CD4-positive, alpha-beta T cell (primary cell): ENCODE data around the gene MFAP5. TPM values are rescaled to one million over a fixed set of nuclear protein-coding genes. Genes with fewer than 3 reads are reported as not detected.
"Not testable (repeated sequence)": the region's sequence is repeated elsewhere in the genome, so short reads cannot be mapped to it uniquely, and the experiment has no call there.

ENCODE experiments used
- ATAC-seq: fragments of 200-7000 bp; cut with Tn5 transposase; one replicate; pipeline ENCODE4 v1.10.0; 2022; ENCODE audit warnings: mild to moderate bottlenecking; ENCODE audit not compliant: poor library complexity
- CTCF ChIA-PET: fragments of 350-600 bp; sonication (Branson Sonifier 250); formaldehyde crosslinking; loops from one replicate; lab custom pipeline; 2021; ENCODE audit warnings: antibody characterized with exemption, inconsistent platforms; lab: Charles Lee
- POLR2A ChIA-PET: fragments of 350-600 bp; sonication (Branson Sonifier 250); formaldehyde crosslinking; loops from one replicate; lab custom pipeline; 2021; ENCODE audit warnings: antibody characterized with exemption, inconsistent platforms; lab: Charles Lee
- DNase-seq, 14 experiments: peaks; one replicate each; pipeline ENCODE4 v3.0.0-alpha.2; 2013 to 2020; ENCODE audit warnings: mixed read lengths in 2 of 14
- H3K27ac ChIP-seq, 2 donors: one replicate each; pipeline versions ENCODE4 v1.5.1 to v1.7.0; 2013; ENCODE audit warnings: low read length in 2 of 2, low read depth in 1 of 2, mild to moderate bottlenecking in 1 of 2
- H3K27me3 ChIP-seq, 2 experiments: 1 replicate in 1 of 2; 2 replicates in 1 of 2; pipeline versions ENCODE4 v1.6.1 to v1.7.0; 2013; ENCODE audit warnings: low read length in 2 of 2, control low read depth in 1 of 2, mild to moderate bottlenecking in 1 of 2, moderate library complexity in 1 of 2; ENCODE audit not compliant: insufficient read depth in 2 of 2, control insufficient read depth in 1 of 2
- H3K36me3 ChIP-seq: one replicate; pipeline ENCODE4 v1.6.1; 2013; ENCODE audit warnings: low read length, control low read depth; ENCODE audit not compliant: insufficient read depth
- H3K4me1 ChIP-seq: one replicate; pipeline ENCODE4 v1.6.1; 2013; ENCODE audit warnings: low read length, control low read depth; ENCODE audit not compliant: insufficient read depth
- H3K4me3 ChIP-seq: one replicate; pipeline ENCODE4 v1.5.1; 2013; ENCODE audit warnings: mild to moderate bottlenecking, low read length, moderate library complexity
- H3K9me3 ChIP-seq, 2 experiments: 1 replicate in 1 of 2; 2 replicates in 1 of 2; pipeline versions ENCODE4 v1.6.1 to v1.7.0; 2013; ENCODE audit warnings: low read length in 2 of 2, mild to moderate bottlenecking in 2 of 2, control low read depth in 1 of 2, moderate library complexity in 1 of 2; ENCODE audit not compliant: control insufficient read depth in 1 of 2, insufficient read depth in 1 of 2
- H3K27ac Mint-ChIP-seq: one replicate; pipeline ENCODE4 v1.8.0; 2020; ENCODE audit warnings: mixed read lengths
- H3K27me3 Mint-ChIP-seq: one replicate; pipeline ENCODE4 v1.8.0; 2021; ENCODE audit warnings: mixed read lengths
- H3K36me3 Mint-ChIP-seq: one replicate; pipeline ENCODE4 v1.8.0; 2021; ENCODE audit warnings: low read depth, mixed read lengths
- H3K4me1 Mint-ChIP-seq: one replicate; pipeline ENCODE4 v1.8.0; 2021; ENCODE audit warnings: low read depth, mixed read lengths
- H3K4me3 Mint-ChIP-seq: one replicate; pipeline ENCODE4 v1.8.0; 2020; ENCODE audit warnings: mild to moderate bottlenecking, mixed read lengths
- H3K9me3 Mint-ChIP-seq: one replicate; pipeline ENCODE4 v1.8.0; 2020; ENCODE audit warnings: mixed read lengths
- CTCF ChIP-seq: fragments of 200-600 bp; IDR thresholded peaks from one replicate; pipeline ENCODE4 v1.8.0; 2022; ENCODE audit warnings: antibody characterized with exemption, mild to moderate bottlenecking
- intact Hi-C, 2 experiments: fragments of 100-400 bp; cut with DNase I in 1 of 2; cut with micrococcal nuclease in 1 of 2; formaldehyde crosslinking; loops; one replicate each; pipeline versions ENCODE4 v1.15.1 to v1.9.0; 2023 to 2025; cut with DNase I, micrococcal nuclease
- total RNA-seq, 174 experiments: library from RNA in 2 of 174; stranded (reverse) in 2 of 174; gene quantifications; one replicate each; pipeline ENCODE4 v1.2.3 and lab custom pipeline; 2021 to 2026

MFAP5 gene
- total RNA-seq, 2 experiments from 2014 or later: not detected

- no peak overlapping the region for H3K27ac Mint-ChIP-seq
- intact Hi-C loops: no loop called here
- Histone ChIP-seq H3K36me3 (no peaks in the 10 kb centered on the region), H3K9me3 (peaks cover 0 to 8% of the 10 kb centered on the region in 2 experiments), H3K27me3 (no peaks in the 10 kb centered on the region), H3K4me3 (no peak overlapping the region), H3K4me1 (no peaks in the 10 kb centered on the region), H3K27ac (no peak overlapping the region)
- no peaks in the 10 kb centered on the region for H3K27me3 Mint-ChIP-seq
- H3K4me3 Mint-ChIP-seq: no peak overlapping the region
- no peaks in the 10 kb centered on the region for H3K4me1 Mint-ChIP-seq
- H3K9me3 Mint-ChIP-seq: no peaks in the 10 kb centered on the region
- DNase-seq (no peak), ATAC-seq (no peak)
- no peaks in the 10 kb centered on the region for H3K36me3 Mint-ChIP-seq
- ChIA-PET CTCF (interaction anchor here (0.6 kb wide), 1 partner anchor 19 kb away, joined by 3 read pairs; no protein-coding TSS in a partner anchor), POLR2A (no interaction called here)
- no peak for TF ChIP-seq CTCF
Observed at GRCh38 chr12:8637666-8638065, 25.0 kb downstream of the MFAP5 start.

- Histone ChIP-seq H3K27me3 (no peaks in the 10 kb centered on the region), H3K27ac (no peak overlapping the region), H3K4me1 (no peaks in the 10 kb centered on the region), H3K4me3 (no peak overlapping the region), H3K9me3 (peaks cover 0 to 8% of the 10 kb centered on the region in 2 experiments), H3K36me3 (no peaks in the 10 kb centered on the region)
- no peaks in the 10 kb centered on the region for H3K4me1 Mint-ChIP-seq
- H3K9me3 Mint-ChIP-seq: no peaks in the 10 kb centered on the region
- H3K27me3 Mint-ChIP-seq: no peaks in the 10 kb centered on the region
- DNase-seq (no peak), ATAC-seq (no peak)
- intact Hi-C loops: no loop called here
- H3K4me3 Mint-ChIP-seq: no peak overlapping the region
- ChIA-PET CTCF (no interaction called here), POLR2A (no interaction called here)
- no peak overlapping the region for H3K27ac Mint-ChIP-seq
- no peak for TF ChIP-seq CTCF
- H3K36me3 Mint-ChIP-seq: no peaks in the 10 kb centered on the region
Observed at GRCh38 chr12:8637244-8637643, 25.4 kb downstream of the MFAP5 start.

- H3K27ac Mint-ChIP-seq: no peak overlapping the region
Observed at GRCh38 chr12:8636581-8636980, 26.0 kb downstream of the MFAP5 start.

GRCh38 chr12:8636007-8636346 is 26.6 kb downstream of the MFAP5 start:
- H3K27ac Mint-ChIP-seq, intact Hi-C loops, H3K27me3 Mint-ChIP-seq, ATAC-seq, POLR2A ChIA-PET, H3K4me3 ChIP-seq, H3K27me3 ChIP-seq, H3K9me3 Mint-ChIP-seq, H3K27ac ChIP-seq, H3K4me1 ChIP-seq, H3K36me3 ChIP-seq, H3K9me3 ChIP-seq, H3K4me3 Mint-ChIP-seq, H3K36me3 Mint-ChIP-seq, DNase-seq, CTCF ChIA-PET, H3K4me1 Mint-ChIP-seq: not testable (repeated sequence)

More at GRCh38 chr12:8636581-8636980, 26.0 kb downstream of the MFAP5 start:
- H3K36me3 Mint-ChIP-seq: no peaks in the 10 kb centered on the region
- intact Hi-C loops: no loop called here
- no peak for DNase-seq
- no peak for TF ChIP-seq CTCF
- ChIA-PET POLR2A (no interaction called here), CTCF (no interaction called here)
- ATAC-seq: no peak
- Histone ChIP-seq H3K4me3 (no peak overlapping the region), H3K27me3 (no peaks in the 10 kb centered on the region), H3K27ac (no peak overlapping the region), H3K36me3 (no peaks in the 10 kb centered on the region), H3K4me1 (no peaks in the 10 kb centered on the region), H3K9me3 (peaks cover 0 to 4% of the 10 kb centered on the region in 2 experiments)
- H3K4me3 Mint-ChIP-seq: no peak overlapping the region
- no peaks in the 10 kb centered on the region for H3K4me1 Mint-ChIP-seq
- no peaks in the 10 kb centered on the region for H3K9me3 Mint-ChIP-seq
- H3K27me3 Mint-ChIP-seq: no peaks in the 10 kb centered on the region

GRCh38 chr12:8635342-8636006 is 27.2 kb downstream of the MFAP5 start:
- H3K4me3 ChIP-seq, H3K27me3 ChIP-seq, POLR2A ChIA-PET, ATAC-seq, intact Hi-C loops, H3K9me3 ChIP-seq, H3K4me1 ChIP-seq, H3K27ac ChIP-seq, H3K4me3 Mint-ChIP-seq, H3K36me3 ChIP-seq, H3K4me1 Mint-ChIP-seq, CTCF ChIA-PET, H3K27ac Mint-ChIP-seq, H3K36me3 Mint-ChIP-seq, H3K9me3 Mint-ChIP-seq, DNase-seq, H3K27me3 Mint-ChIP-seq: not testable (repeated sequence)
